Measurements from ENCODE around the gene TAOK2.

Gene TAOK2

GRCh38 chr16:29988346-29989075 lies 14.8 kb downstream of the TAOK2 start:
- TF ChIP-seq POLR2A (IDR thresholded peaks at IDR 0.05; ENCODE audit: extremely low read depth, insufficient read length) (no peak), MYC (IDR thresholded peaks at IDR 0.05; ENCODE audit: low read depth, low read length) (no peak), CTCF (IDR thresholded peaks at IDR 0.05; ENCODE audit: low read depth, low read length) (no peak), MAX (IDR thresholded peaks at IDR 0.05; ENCODE audit: low read depth, low read length) (no peak)
- no peak for DNase-seq (ENCODE audit: low read depth)
- no peak overlapping the region for H3K4me3 ChIP-seq (ENCODE audit: low read depth, low read length)

- TF ChIP-seq MAX (IDR thresholded peaks at IDR 0.05; ENCODE audit: low read depth, low read length) (no peak), CTCF (IDR thresholded peaks at IDR 0.05; ENCODE audit: low read depth, low read length) (no peak), POLR2A (IDR thresholded peaks at IDR 0.05; ENCODE audit: extremely low read depth, insufficient read length) (no peak), MYC (IDR thresholded peaks at IDR 0.05; ENCODE audit: low read depth, low read length) (no peak)
- no peak overlapping the region for H3K4me3 ChIP-seq (ENCODE audit: low read depth, low read length)
- DNase-seq (ENCODE audit: low read depth), result no peak
Observed at GRCh38 chr16:29989111-29989858, 15.6 kb downstream of the TAOK2 start.

GRCh38 chr16:29990034-29990433 lies 16.4 kb downstream of the TAOK2 start:
- no peak overlapping the region for H3K4me3 ChIP-seq (ENCODE audit: low read depth, low read length)
- no peak for TF ChIP-seq POLR2A (IDR thresholded peaks at IDR 0.05; ENCODE audit: extremely low read depth, insufficient read length)
- TF ChIP-seq MAX (IDR thresholded peaks at IDR 0.05; ENCODE audit: low read depth, low read length), result no peak
- no peak for TF ChIP-seq MYC (IDR thresholded peaks at IDR 0.05; ENCODE audit: low read depth, low read length)
- no peak for TF ChIP-seq CTCF (IDR thresholded peaks at IDR 0.05; ENCODE audit: low read depth, low read length)
- no peak for DNase-seq (ENCODE audit: low read depth)

- no peak for DNase-seq (ENCODE audit: low read depth)
- no peak overlapping the region for H3K4me3 ChIP-seq (ENCODE audit: low read depth, low read length)
- TF ChIP-seq POLR2A (IDR thresholded peaks at IDR 0.05; ENCODE audit: extremely low read depth, insufficient read length) (no peak), CTCF (IDR thresholded peaks at IDR 0.05; ENCODE audit: low read depth, low read length) (no peak), MYC (IDR thresholded peaks at IDR 0.05; ENCODE audit: low read depth, low read length) (no peak), MAX (IDR thresholded peaks at IDR 0.05; ENCODE audit: low read depth, low read length) (no peak)
Observed at GRCh38 chr16:29990883-29991570, 17.4 kb downstream of the TAOK2 start.

- no peak for DNase-seq (ENCODE audit: low read depth)
- no peak overlapping the region for H3K4me3 ChIP-seq (ENCODE audit: low read depth, low read length)
- TF ChIP-seq MYC (IDR thresholded peaks at IDR 0.05; ENCODE audit: low read depth, low read length), result no peak
- TF ChIP-seq CTCF (IDR thresholded peaks at IDR 0.05; ENCODE audit: low read depth, low read length), result no peak
- TF ChIP-seq POLR2A (IDR thresholded peaks at IDR 0.05; ENCODE audit: extremely low read depth, insufficient read length), result no peak
- TF ChIP-seq MAX (IDR thresholded peaks at IDR 0.05; ENCODE audit: low read depth, low read length), result no peak
Observed at GRCh38 chr16:29991571-29991904, 17.9 kb downstream of the TAOK2 start.

All from NB4 (cell line).